Fibroblast of lung (primary cell): ENCODE data around the gene TAF10. TPM values are rescaled to one million over a fixed set of nuclear protein-coding genes. Genes with fewer than 3 reads are reported as not detected.

Experiments
- DNase-seq, 2 donors: peaks; one replicate each; pipeline versions ENCODE4 v3.0.0 to v3.0.0-alpha.2; 2010; ENCODE audit warnings: low read depth in 2 of 2
- H2AFZ ChIP-seq: 2 replicates; pipeline ENCODE4 v1.5.1; 2012; ENCODE audit warnings: low read length, control low read depth, inconsistent platforms
- H3K27ac ChIP-seq: 2 replicates; pipeline ENCODE4 v1.5.1; 2011; ENCODE audit warnings: low read length, control low read depth; ENCODE audit not compliant: insufficient read depth
- H3K27me3 ChIP-seq: 2 replicates; pipeline ENCODE4 v1.5.1; 2011; ENCODE audit warnings: mild to moderate bottlenecking, low read length; ENCODE audit not compliant: control insufficient read depth, insufficient read depth
- H3K36me3 ChIP-seq: 2 replicates; pipeline ENCODE4 v1.5.1; 2011; ENCODE audit warnings: low read length; ENCODE audit not compliant: control insufficient read depth, insufficient read depth
- H3K4me1 ChIP-seq: 2 replicates; pipeline ENCODE4 v1.5.1; 2011; ENCODE audit warnings: low read length; ENCODE audit not compliant: control insufficient read depth, insufficient read depth; ENCODE audit errors: extremely low read depth
- H3K4me2 ChIP-seq: 2 replicates; pipeline ENCODE4 v1.5.1; 2011; ENCODE audit warnings: low read length, control low read depth; ENCODE audit not compliant: insufficient read depth; ENCODE audit errors: extremely low read depth
- H3K4me3 ChIP-seq, 4 experiments: fragments of 200-600 bp in 1 of 4; sonication (generic) in 1 of 4; replicated peaks in 1 of 4; 2 replicates each; pipeline ENCODE4 v1.5.1; 2011 to 2016; ENCODE audit warnings: low read length in 4 of 4, low read depth in 3 of 4, mild to moderate bottlenecking in 3 of 4, control low read depth in 2 of 4, inconsistent platforms in 1 of 4, mixed read lengths in 1 of 4; ENCODE audit not compliant: insufficient read depth in 1 of 4; ENCODE audit errors: control extremely low read depth in 1 of 4
- H3K79me2 ChIP-seq: 2 replicates; pipeline ENCODE4 v1.5.1; 2012; ENCODE audit warnings: mild to moderate bottlenecking, low read length, inconsistent platforms; ENCODE audit not compliant: control insufficient read depth, insufficient read depth
- H3K9ac ChIP-seq: 2 replicates; pipeline ENCODE4 v1.5.1; 2011; ENCODE audit warnings: mild to moderate bottlenecking, low read length, control low read depth; ENCODE audit not compliant: insufficient read depth
- H3K9me3 ChIP-seq: 2 replicates; pipeline ENCODE4 v1.5.1; 2012; ENCODE audit warnings: low read depth, low read length; ENCODE audit not compliant: control insufficient read depth, insufficient read depth
- H4K20me1 ChIP-seq: 2 replicates; pipeline ENCODE4 v1.5.1; 2011; ENCODE audit warnings: low read length; ENCODE audit not compliant: control insufficient read depth, insufficient read depth; ENCODE audit errors: extremely low read depth
- EZH2 ChIP-seq: IDR thresholded peaks from 2 replicates; pipeline ENCODE4 v1.5.1; 2012; ENCODE audit warnings: low read length, control low read depth, mild to moderate bottlenecking; ENCODE audit errors: missing control alignments
- polyA plus RNA-seq, 2 donors: library from polyadenylated mRNA; depleted of rRNA in 1 of 2; stranded (reverse) in 1 of 2; unstranded in 1 of 2; fragments of >200 nt; gene quantifications; 2 replicates each; pipeline ENCODE4 v1.2.1, GENCODE V29; 2011 to 2012; ENCODE audit warnings: missing spikeins in 1 of 2
- total RNA-seq: library from RNA; depleted of rRNA; stranded (reverse); fragments of >200 nt; gene quantifications from 2 replicates; pipeline ENCODE4 v1.2.1, GENCODE V29; 2014
- TF ChIP-seq, protein P1 (sequence below), 2 donors: IDR thresholded peaks in 1 of 2; conservative IDR thresholded peaks in 1 of 2; 1 replicate in 1 of 2; 2 replicates in 1 of 2; pipeline ENCODE4 v1.5.1; 2011 to 2012; ENCODE audit warnings: low read length in 2 of 2, control low read depth in 1 of 2, inconsistent platforms in 1 of 2, low read depth in 1 of 2, mild to moderate bottlenecking in 1 of 2

The TAF10 gene
- total and polyA plus RNA-seq, 2 donors (not counting 1 experiment from before 2014, with no cell fraction given) = 77.8 to 142 TPM

DNA sequence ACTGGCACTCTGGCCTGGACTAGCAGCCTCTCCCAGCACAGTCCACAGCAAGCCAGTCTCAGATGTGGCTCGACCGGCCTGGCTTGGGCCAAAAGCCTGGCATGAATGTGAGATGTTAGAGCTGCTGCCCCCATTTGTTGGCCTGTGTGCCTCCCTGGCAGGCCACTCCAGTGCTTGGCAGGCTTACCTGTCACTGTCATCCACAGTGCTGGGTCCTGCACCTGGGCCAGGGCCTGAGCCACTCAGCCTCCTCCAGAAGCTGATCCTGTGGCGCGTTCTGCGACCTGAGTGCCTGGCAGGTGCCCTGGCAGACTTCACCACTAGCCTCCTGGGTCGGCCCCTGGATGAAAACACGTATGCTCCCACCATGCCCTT lies 44.7 kb downstream of the TAF10 start:
- no peak for DNase-seq
- TF ChIP-seq, protein P1, sequence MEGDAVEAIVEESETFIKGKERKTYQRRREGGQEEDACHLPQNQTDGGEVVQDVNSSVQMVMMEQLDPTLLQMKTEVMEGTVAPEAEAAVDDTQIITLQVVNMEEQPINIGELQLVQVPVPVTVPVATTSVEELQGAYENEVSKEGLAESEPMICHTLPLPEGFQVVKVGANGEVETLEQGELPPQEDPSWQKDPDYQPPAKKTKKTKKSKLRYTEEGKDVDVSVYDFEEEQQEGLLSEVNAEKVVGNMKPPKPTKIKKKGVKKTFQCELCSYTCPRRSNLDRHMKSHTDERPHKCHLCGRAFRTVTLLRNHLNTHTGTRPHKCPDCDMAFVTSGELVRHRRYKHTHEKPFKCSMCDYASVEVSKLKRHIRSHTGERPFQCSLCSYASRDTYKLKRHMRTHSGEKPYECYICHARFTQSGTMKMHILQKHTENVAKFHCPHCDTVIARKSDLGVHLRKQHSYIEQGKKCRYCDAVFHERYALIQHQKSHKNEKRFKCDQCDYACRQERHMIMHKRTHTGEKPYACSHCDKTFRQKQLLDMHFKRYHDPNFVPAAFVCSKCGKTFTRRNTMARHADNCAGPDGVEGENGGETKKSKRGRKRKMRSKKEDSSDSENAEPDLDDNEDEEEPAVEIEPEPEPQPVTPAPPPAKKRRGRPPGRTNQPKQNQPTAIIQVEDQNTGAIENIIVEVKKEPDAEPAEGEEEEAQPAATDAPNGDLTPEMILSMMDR (conservative IDR thresholded peaks at IDR 0.05 in 1 of 2, IDR thresholded peaks at IDR 0.05 in 1 of 2; ENCODE audit: low read depth in 1 of 2, low read length in 2 of 2) = no peak
- TF ChIP-seq EZH2 = no peak
- Histone ChIP-seq H3K4me2 (no peak overlapping the region), H4K20me1 (no peaks in the 10 kb centered on the region), H2AFZ (no peak overlapping the region), H3K79me2 (no peaks in the 10 kb centered on the region), H3K9ac (no peak overlapping the region), H3K27me3 (no peaks in the 10 kb centered on the region), H3K4me3 (no peak overlapping the region), H3K9me3 (no peaks in the 10 kb centered on the region), H3K36me3 (no peaks in the 10 kb centered on the region), H3K4me1 (peaks cover 7% of the 10 kb centered on the region), H3K27ac (no peak overlapping the region)

DNA sequence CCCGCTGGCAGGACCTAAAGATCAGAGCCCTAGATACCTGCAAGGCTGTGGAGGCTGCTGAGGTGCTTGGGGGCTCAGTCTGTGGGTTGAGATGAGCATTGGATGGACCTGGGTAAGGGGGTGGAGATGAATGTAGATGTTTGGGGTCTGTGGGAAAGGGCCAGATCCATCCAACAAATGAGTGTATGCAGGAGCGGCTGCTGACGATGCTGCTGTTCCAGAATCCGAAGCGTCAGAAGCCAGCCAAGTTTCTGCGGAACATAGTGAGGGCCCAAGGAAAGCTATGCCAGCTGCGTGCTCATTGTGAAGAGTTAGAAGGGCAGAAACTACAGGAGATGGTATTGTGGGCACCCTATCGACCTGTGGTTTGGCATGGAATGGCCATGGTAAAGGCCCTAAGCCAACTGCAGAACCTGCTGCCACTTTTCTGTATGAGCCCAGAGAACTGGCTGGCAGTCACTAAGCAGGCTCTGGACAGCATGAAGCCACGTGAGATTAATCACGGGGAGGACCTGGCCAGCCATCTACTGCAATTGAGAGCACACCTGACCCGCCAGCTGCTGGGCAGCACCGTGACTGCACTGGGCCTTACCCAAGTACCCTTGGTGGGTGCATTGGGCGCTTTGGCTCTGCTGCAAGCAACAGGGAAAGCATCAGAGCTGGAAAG lies 45.2 kb downstream of the TAF10 start:
- Histone ChIP-seq H3K9ac (no peak overlapping the region), H4K20me1 (no peaks in the 10 kb centered on the region), H2AFZ (no peak overlapping the region), H3K9me3 (no peaks in the 10 kb centered on the region), H3K4me3 (no peak overlapping the region), H3K4me1 (peaks cover 4% of the 10 kb centered on the region), H3K79me2 (no peaks in the 10 kb centered on the region), H3K4me2 (no peak overlapping the region), H3K27me3 (no peaks in the 10 kb centered on the region), H3K36me3 (no peaks in the 10 kb centered on the region), H3K27ac (no peak overlapping the region)
- no peak for DNase-seq
- no peak for TF ChIP-seq EZH2
- TF ChIP-seq, protein P1 (conservative IDR thresholded peaks at IDR 0.05 in 1 of 2, IDR thresholded peaks at IDR 0.05 in 1 of 2; ENCODE audit: low read depth in 1 of 2, low read length in 2 of 2) = no peak

DNA sequence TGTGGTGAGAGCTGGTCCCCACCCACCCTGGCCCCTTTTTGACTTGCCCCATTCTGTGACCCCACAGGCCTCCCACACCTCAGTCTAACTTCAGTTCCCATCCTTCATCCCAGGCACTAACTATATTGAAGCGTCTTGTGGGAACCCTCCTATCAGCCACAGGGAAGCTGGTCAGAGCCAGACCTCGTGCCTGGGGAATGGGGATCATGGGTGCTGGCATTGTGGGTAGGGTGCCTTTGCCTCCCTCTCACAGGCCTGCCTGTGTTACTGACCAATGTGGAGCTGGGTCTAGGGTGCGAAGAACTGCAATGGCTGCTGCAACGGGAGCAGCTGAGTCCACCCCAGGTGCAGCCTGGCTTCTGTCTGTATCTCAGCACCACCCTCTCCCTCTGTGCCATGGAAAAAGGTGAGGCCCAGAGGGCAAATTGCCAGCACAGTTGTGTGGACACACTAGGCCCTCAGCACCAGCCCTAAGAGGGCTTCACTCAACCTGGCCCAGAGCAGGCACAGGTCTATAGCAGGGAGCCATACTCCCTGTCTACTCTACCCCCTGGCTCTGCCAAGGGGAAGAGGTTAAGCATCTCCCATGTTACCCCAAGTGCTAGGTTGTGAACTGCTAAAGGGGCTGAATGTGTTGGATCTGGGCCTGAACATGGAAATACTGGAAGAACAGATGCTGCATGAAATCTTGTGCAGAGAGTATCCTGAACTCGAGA lies 45.9 kb downstream of the TAF10 start:
- H3K79me2 ChIP-seq = no peaks in the 10 kb centered on the region
- no peak overlapping the region for H3K9ac ChIP-seq
- no peaks in the 10 kb centered on the region for H4K20me1 ChIP-seq
- H3K4me1 ChIP-seq = peaks cover 4% of the 10 kb centered on the region
- H2AFZ ChIP-seq = no peak overlapping the region
- no peaks in the 10 kb centered on the region for H3K9me3 ChIP-seq
- no peak overlapping the region for H3K4me3 ChIP-seq
- no peaks in the 10 kb centered on the region for H3K36me3 ChIP-seq
- no peak for DNase-seq
- no peaks in the 10 kb centered on the region for H3K27me3 ChIP-seq
- TF ChIP-seq EZH2 = no peak
- TF ChIP-seq, protein P1 (conservative IDR thresholded peaks at IDR 0.05 in 1 of 2, IDR thresholded peaks at IDR 0.05 in 1 of 2; ENCODE audit: low read depth in 1 of 2, low read length in 2 of 2) = no peak
- no peak overlapping the region for H3K4me2 ChIP-seq
- H3K27ac ChIP-seq = no peak overlapping the region
